Kidney (tissue), 14 donors: ENCODE measurements around the gene PSMC3. TPM values are rescaled to one million over a fixed set of nuclear protein-coding genes. Genes with fewer than 3 reads are reported as not detected.

ENCODE experiments used
- DNase-seq, 5 donors: peaks; one replicate each; pipeline ENCODE4 v3.0.0-alpha.2; 2013 to 2020
- FAIRE-seq: peaks from 2 replicates; lab custom pipeline; 2012; peaks lifted over from hg19 to GRCh38; lab: Jason Lieb, UNC
- H3K27ac ChIP-seq, 2 donors: one replicate each; pipeline ENCODE4 v1.7.0; 2013; ENCODE audit warnings: low read depth in 2 of 2, low read length in 2 of 2, inconsistent platforms in 1 of 2
- H3K27me3 ChIP-seq: one replicate; pipeline ENCODE4 v1.7.1; 2013; ENCODE audit warnings: low read length, inconsistent platforms; ENCODE audit not compliant: control insufficient read depth, insufficient read depth
- H3K36me3 ChIP-seq, 3 donors: one replicate each; pipeline versions ENCODE4 v1.7.0 to v1.7.1; 2013; ENCODE audit warnings: low read length in 3 of 3, control low read depth in 1 of 3, inconsistent platforms in 1 of 3; ENCODE audit not compliant: insufficient read depth in 3 of 3, control insufficient read depth in 2 of 3
- H3K4me1 ChIP-seq, 3 donors: one replicate each; pipeline versions ENCODE4 v1.7.0 to v1.7.1; 2013; ENCODE audit warnings: low read length in 3 of 3, inconsistent platforms in 1 of 3, low read depth in 1 of 3; ENCODE audit not compliant: control insufficient read depth in 2 of 3, insufficient read depth in 2 of 3
- H3K4me3 ChIP-seq, 3 donors: one replicate each; pipeline versions ENCODE4 v1.7.0 to v1.8.1; 2013; ENCODE audit warnings: low read length in 3 of 3, control low read depth in 1 of 3, inconsistent platforms in 1 of 3
- H3K9ac ChIP-seq, 3 donors: one replicate each; pipeline versions ENCODE4 v1.7.0 to v1.7.1; 2013; ENCODE audit warnings: low read length in 3 of 3, control low read depth in 1 of 3, inconsistent platforms in 1 of 3
- H3K9me3 ChIP-seq, 3 donors: one replicate each; pipeline versions ENCODE4 v1.7.0 to v1.7.1; 2013; ENCODE audit warnings: low read length in 3 of 3, control low read depth in 1 of 3, inconsistent platforms in 1 of 3; ENCODE audit not compliant: control insufficient read depth in 2 of 3, insufficient read depth in 1 of 3
- intact Hi-C: fragments of 100-400 bp; cut with DNase I; formaldehyde crosslinking; loops from one replicate; pipeline ENCODE4 v1.11.1; 2022
- polyA plus RNA-seq: library from polyadenylated mRNA; stranded (reverse); fragments of 350-450 nt; fragmentation: Illumina TruSeq; extraction: RNeasy Lipid Tissue Mini Kit (QIAGEN cat#74804); gene quantifications from one replicate; pipeline ENCODE4 v1.2.3, GENCODE V29; 2014; ENCODE audit warnings: low read depth, low replicate concordance; ENCODE audit not compliant: insufficient read depth
- total RNA-seq: library from RNA; stranded (reverse); fragmentation: NEBNext Ultra II Directional; extraction: Animal tissue kit (Norgen Biotek cat#: 25700); gene quantifications from one replicate; pipeline ENCODE4 v1.2.1, GENCODE V29; 2021
- TF ChIP-seq, protein P1 (sequence below): IDR thresholded peaks from 3 replicates; pipeline ENCODE4 v1.5.1; 2012; ENCODE audit warnings: mild to moderate bottlenecking, moderate library complexity, borderline replicate concordance; ENCODE audit not compliant: insufficient read depth; ENCODE audit errors: extremely low read depth
- donor health status: control.
- donor health status: control.
- donor health status: control.
- donor health status: control.
- donor health status: control.
- donor health status: DM: yes; HTN: yes; CAD: no.
- donor health status: Normal renal cell carcinoma (clear cell type).

The PSMC3 gene
- total and polyA plus RNA-seq, 2 donors from 2014 or later: 103 to 171 TPM

DNA sequence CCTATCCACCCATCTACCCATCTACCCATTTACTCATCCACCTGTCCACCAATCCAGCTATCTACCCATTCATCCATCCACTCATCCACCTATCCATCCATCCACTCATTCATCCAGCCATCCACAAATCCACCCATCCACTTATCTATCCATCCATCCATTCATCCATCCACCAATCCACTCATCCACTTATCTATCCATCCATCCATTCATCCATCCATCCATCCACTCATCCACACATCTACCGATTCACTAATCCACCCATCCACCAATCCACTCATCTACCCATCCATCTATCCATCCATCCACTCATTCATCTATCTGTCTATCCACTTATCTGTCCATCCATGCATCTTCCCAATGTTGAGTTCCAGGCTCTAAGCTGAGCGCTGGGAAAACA, 46.2 kb downstream of the PSMC3 start:
- Histone ChIP-seq H3K4me1 (peaks cover 0 to 3% (median 0%) of the 10 kb centered on the region in 3 donors), H3K27ac (no peak overlapping the region), H3K4me3 (no peak overlapping the region), H3K9ac (no peak overlapping the region), H3K36me3 (no peaks in the 10 kb centered on the region), H3K9me3 (peaks cover 0 to 2% (median 0%) of the 10 kb centered on the region in 3 donors), H3K27me3 (no peaks in the 10 kb centered on the region)
- TF ChIP-seq, protein P1, sequence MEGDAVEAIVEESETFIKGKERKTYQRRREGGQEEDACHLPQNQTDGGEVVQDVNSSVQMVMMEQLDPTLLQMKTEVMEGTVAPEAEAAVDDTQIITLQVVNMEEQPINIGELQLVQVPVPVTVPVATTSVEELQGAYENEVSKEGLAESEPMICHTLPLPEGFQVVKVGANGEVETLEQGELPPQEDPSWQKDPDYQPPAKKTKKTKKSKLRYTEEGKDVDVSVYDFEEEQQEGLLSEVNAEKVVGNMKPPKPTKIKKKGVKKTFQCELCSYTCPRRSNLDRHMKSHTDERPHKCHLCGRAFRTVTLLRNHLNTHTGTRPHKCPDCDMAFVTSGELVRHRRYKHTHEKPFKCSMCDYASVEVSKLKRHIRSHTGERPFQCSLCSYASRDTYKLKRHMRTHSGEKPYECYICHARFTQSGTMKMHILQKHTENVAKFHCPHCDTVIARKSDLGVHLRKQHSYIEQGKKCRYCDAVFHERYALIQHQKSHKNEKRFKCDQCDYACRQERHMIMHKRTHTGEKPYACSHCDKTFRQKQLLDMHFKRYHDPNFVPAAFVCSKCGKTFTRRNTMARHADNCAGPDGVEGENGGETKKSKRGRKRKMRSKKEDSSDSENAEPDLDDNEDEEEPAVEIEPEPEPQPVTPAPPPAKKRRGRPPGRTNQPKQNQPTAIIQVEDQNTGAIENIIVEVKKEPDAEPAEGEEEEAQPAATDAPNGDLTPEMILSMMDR: no peak
- intact Hi-C loops: no loop called here
- FAIRE-seq: no peak
- no peak for DNase-seq

DNA sequence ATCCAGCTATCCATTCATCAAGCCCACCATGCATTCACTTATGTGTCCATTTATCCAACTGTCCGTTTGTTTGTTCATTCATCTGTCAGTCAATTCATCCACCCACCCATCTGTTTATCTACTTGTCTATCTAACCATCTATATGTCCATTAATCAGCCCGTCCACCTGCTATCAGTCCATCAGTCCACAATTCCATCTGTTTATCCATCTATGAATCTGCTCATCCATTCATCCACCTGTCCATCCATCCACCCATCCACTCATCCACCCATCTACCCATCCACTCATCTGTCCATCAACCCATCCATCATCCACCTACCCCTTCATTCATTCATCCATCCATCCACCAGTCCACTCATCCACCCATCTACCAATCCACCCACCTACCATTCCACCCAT, 46.9 kb downstream of the PSMC3 start:
- TF ChIP-seq, protein P1: no peak
- Histone ChIP-seq H3K27me3 (no peaks in the 10 kb centered on the region), H3K36me3 (no peaks in the 10 kb centered on the region), H3K4me1 (peaks cover 0 to 3% (median 0%) of the 10 kb centered on the region in 3 donors), H3K9ac (no peak overlapping the region), H3K9me3 (peaks cover 0 to 2% (median 0%) of the 10 kb centered on the region in 3 donors), H3K27ac (no peak overlapping the region), H3K4me3 (no peak overlapping the region)
- intact Hi-C loops: loop anchor here (10.0 kb wide), 1 partner anchor 75 kb away; no protein-coding TSS in a partner anchor
- no peak for DNase-seq
- FAIRE-seq: no peak

DNA sequence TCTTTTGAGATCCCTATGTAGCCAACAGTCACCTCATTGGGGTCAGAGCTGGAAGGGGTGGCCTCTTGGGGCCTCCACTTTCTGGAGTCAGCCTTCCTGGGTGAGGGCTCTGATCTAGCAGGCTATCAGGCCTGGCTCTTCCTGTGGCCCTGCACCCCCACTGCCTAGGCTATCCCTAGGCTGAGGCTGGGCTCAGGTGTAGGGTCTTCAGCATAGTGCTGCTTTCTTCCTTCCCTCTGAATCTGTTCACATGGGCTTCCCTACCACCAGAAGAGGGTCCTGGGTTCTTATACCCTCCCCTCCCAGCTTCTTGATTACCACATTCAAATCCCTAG, 47.4 kb downstream of the PSMC3 start:
- no peaks in the 10 kb centered on the region for H3K27me3 ChIP-seq
- H3K36me3 ChIP-seq: no peaks in the 10 kb centered on the region
- no peak overlapping the region for H3K27ac ChIP-seq
- no peak overlapping the region for H3K9ac ChIP-seq
- DNase-seq: no peak
- FAIRE-seq: no peak
- no peak overlapping the region for H3K4me3 ChIP-seq
- TF ChIP-seq, protein P1: no peak
- peaks cover 0 to 2% (median 0%) of the 10 kb centered on the region in 3 donors for H3K9me3 ChIP-seq
- H3K4me1 ChIP-seq: peaks cover 0 to 3% (median 0%) of the 10 kb centered on the region in 3 donors
- intact Hi-C loops: loop anchor here (10.0 kb wide), 1 partner anchor 76 kb away; no protein-coding TSS in a partner anchor
